ES-I3 (cell line): ENCODE results near the gene SNUPN.
"Not testable (repeated sequence)": the region's sequence is repeated elsewhere in the genome, so short reads cannot be mapped to it uniquely, and the experiment has no call there.

Source experiments
- H3K36me3 ChIP-seq: 2 replicates; pipeline ENCODE4 v1.6.1; 2013; ENCODE audit warnings: mild to moderate bottlenecking, low read length, control low read depth, moderate library complexity; ENCODE audit not compliant: insufficient read depth
- H3K4me1 ChIP-seq: 2 replicates; pipeline ENCODE4 v1.6.1; 2013; ENCODE audit warnings: mild to moderate bottlenecking, control low read depth, low read length; ENCODE audit not compliant: insufficient read depth
- H3K9ac ChIP-seq: 2 replicates; pipeline ENCODE4 v1.6.1; 2013; ENCODE audit warnings: low read depth, mild to moderate bottlenecking, low read length, moderate library complexity
- H3K9me3 ChIP-seq: 2 replicates; pipeline ENCODE4 v1.6.1; 2013; ENCODE audit warnings: mild to moderate bottlenecking, low read length, moderate library complexity; ENCODE audit not compliant: control insufficient read depth, insufficient read depth

The SNUPN gene

GRCh38 chr15:75647370-75648155, 22.0 kb upstream of the SNUPN start, which contains the start of gene SNX33:
Gene SNX33 (plus strand): TSS chr15:75647912. CDS start chr15:75649103, 1,191 bp downstream.
- Histone ChIP-seq H3K4me1 (peaks cover 13% of the 10 kb centered on the region), H3K9me3 (no peaks in the 10 kb centered on the region), H3K9ac (peak within 1 kb of the TSS; percentile 92), H3K36me3 (no peaks in the 10 kb centered on the region; the same call in 1 of the 2 replicates)

GRCh38 chr15:75646944-75647364, 21.4 kb upstream of the SNUPN start:
- no peaks in the 10 kb centered on the region for H3K9me3 ChIP-seq
- no peaks in the 10 kb centered on the region; the same call in 1 of the 2 replicates for H3K36me3 ChIP-seq
- peaks cover 13% of the 10 kb centered on the region for H3K4me1 ChIP-seq
- peak overlapping the region; percentile 92 for H3K9ac ChIP-seq

DNA sequence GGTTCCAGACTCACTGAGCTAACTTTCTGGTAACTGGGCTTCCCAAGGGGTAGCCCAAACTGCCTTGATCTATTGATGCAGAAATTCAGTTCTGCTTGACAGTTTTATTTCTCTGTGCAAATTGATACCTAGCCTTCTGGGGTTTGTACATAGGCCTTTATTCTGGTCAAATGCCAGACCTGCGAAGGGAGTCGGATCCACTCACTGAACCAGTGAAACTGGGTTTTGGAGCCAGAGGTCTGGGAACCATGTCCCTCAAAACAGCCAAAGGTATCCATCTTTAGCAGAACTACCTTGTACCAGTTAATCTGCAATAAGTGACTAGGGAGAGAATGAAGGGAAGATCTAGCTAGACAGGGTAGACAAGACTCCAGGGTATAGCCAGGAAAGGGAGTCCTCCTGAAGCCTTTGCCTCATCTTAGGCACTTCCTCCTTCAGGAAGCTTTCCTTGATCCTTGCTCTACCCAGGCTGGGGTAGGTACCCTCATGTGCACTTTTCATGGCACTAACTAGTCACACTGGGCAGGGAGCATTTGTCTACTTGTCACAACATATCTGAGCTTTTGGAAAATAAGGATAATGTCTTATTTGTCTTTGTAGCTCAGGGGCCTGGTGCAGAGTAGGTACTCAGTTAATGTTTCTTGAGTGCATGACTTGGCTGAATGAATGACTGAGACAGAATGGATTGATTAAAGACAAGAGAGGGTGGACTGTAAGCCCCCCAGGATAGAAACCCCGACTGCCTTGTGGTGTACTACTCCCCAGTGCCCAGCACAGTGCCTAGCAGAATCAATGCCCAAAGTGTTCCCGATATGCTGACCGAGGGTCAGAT, 20.8 kb upstream of the SNUPN start:
- H3K4me1 ChIP-seq: peaks cover 7% of the 10 kb centered on the region
- no peaks in the 10 kb centered on the region for H3K9me3 ChIP-seq
- H3K9ac ChIP-seq: peak overlapping the region; percentile 92; the same call in 1 of the 2 replicates
- no peaks in the 10 kb centered on the region; the same call in 1 of the 2 replicates for H3K36me3 ChIP-seq

- Histone ChIP-seq H3K9me3 (no peaks in the 10 kb centered on the region), H3K9ac (no peak overlapping the region)
These were observed 18.9 kb upstream of the SNUPN start for GRCh38 chr15:75644376-75644775.

DNA sequence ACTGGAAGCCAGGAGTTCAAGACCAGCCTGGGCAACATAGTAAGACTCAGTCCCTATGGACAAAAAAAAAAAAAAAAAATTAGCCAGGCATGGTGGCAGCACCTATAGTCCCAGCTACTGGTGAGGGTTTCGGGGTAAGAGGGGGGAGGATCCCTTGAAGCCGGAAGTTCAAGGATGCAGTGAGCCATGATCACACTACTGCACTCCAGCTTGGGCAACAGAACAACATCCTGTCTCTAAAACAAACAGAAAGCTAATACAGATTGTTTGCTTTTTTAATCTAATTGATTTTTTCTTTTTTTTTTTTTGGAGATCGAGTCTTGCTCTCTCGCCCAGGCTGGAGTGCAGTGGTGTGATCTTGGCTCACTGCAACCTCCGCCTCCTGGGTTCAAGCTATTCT, 16.1 kb upstream of the SNUPN start:
- no peaks in the 10 kb centered on the region for H3K9me3 ChIP-seq
- no peaks in the 10 kb centered on the region for H3K36me3 ChIP-seq
- H3K4me1 ChIP-seq: peaks cover 10% of the 10 kb centered on the region; the same call in 1 of the 2 replicates
- no peak overlapping the region for H3K9ac ChIP-seq

More at GRCh38 chr15:75644376-75644775, 18.9 kb upstream of the SNUPN start:
- no peaks in the 10 kb centered on the region; the same call in 1 of the 2 replicates for H3K4me1 ChIP-seq
- no peaks in the 10 kb centered on the region for H3K36me3 ChIP-seq

- Histone ChIP-seq H3K9ac (peak overlapping the region; percentile 59; the same call in 1 of the 2 replicates), H3K4me1 (peaks cover 10% of the 10 kb centered on the region; the same call in 1 of the 2 replicates), H3K36me3 (no peaks in the 10 kb centered on the region), H3K9me3 (no peaks in the 10 kb centered on the region)
These were observed 15.6 kb upstream of the SNUPN start for GRCh38 chr15:75641179-75641503.

- H3K9ac ChIP-seq: peak overlapping the region; percentile 59
- no peaks in the 10 kb centered on the region for H3K36me3 ChIP-seq
- peaks cover 10% of the 10 kb centered on the region; the same call in 1 of the 2 replicates for H3K4me1 ChIP-seq
- H3K9me3 ChIP-seq: no peaks in the 10 kb centered on the region
These were observed 15.1 kb upstream of the SNUPN start for GRCh38 chr15:75640483-75641178.

GRCh38 chr15:75639709-75640482, 14.4 kb upstream of the SNUPN start, which contains the start of gene IMP3:
Gene IMP3 (minus strand): TSS chr15:75640224. CDS start chr15:75640168, 56 bp downstream.
- Histone ChIP-seq H3K9me3 (no peaks in the 10 kb centered on the region), H3K4me1 (peaks cover 10% of the 10 kb centered on the region; the same call in 1 of the 2 replicates), H3K36me3 (no peaks in the 10 kb centered on the region), H3K9ac (peak within 1 kb of the TSS; percentile 59)

DNA sequence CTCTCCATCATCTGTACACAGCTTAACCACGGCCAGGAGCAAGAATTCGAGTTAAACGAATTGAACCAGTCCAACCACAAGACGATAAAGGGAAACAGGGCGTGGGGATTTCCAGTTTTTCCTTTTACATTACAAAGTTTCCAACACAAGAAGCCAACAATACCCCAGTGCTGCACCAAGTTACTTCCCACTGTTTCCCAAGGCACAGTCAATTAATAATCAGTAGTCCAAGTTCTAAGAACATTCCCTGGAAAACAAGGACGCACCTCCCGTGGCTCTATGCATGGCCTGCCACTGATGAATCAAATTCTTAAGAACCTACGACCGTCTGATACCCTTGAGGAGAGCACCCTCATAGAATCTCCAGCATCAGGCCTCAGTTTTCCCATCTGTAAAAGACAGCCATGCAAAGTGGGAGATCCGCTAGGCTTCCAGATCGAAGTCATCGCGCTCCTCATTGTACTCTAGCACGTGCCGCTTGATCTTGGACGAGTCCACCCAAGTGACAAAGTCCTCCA, 13.7 kb upstream of the SNUPN start:
- Histone ChIP-seq H3K9ac (peak overlapping the region; percentile 59), H3K4me1 (peaks cover 12% of the 10 kb centered on the region; the same call in 1 of the 2 replicates), H3K36me3 (no peaks in the 10 kb centered on the region)

GRCh38 chr15:75637245-75638009, 11.9 kb upstream of the SNUPN start:
- H3K36me3 ChIP-seq: no peaks in the 10 kb centered on the region
- no peaks in the 10 kb centered on the region for H3K9me3 ChIP-seq
- H3K9ac ChIP-seq: 0 out of 2 replicates have a peak overlapping the region, but pooled peaks have one; percentile 59
- H3K4me1 ChIP-seq: peaks cover 15% of the 10 kb centered on the region; the same call in 1 of the 2 replicates

More for the DNA sequence above, 13.7 kb upstream of the SNUPN start:
- no peaks in the 10 kb centered on the region for H3K9me3 ChIP-seq

- H3K9ac ChIP-seq: no peak overlapping the region
- peaks cover 15% of the 10 kb centered on the region; the same call in 1 of the 2 replicates for H3K4me1 ChIP-seq
- no peaks in the 10 kb centered on the region for H3K9me3 ChIP-seq
- no peaks in the 10 kb centered on the region for H3K36me3 ChIP-seq
These were observed 10.5 kb upstream of the SNUPN start for GRCh38 chr15:75636026-75636425.

DNA sequence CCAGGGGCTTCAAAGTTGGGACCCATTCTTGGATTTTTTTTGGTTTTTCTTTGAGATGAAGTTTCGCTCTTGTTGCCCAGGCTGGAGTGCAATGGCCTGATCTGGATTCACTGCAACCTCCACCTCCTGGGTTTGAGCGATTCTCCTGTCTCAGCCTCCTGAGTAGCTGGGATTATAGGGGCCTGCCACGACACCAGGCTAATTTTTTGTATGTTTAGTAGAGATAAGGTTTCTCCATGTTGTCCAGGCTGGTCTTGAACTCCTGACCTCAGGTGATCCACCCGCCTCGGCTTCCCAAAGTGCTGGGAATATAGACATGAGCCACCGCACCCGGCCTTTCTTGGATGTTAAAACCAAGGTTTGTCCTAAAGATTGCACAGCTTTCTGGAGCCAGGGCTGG, 8.4 kb upstream of the SNUPN start:
- H3K4me1 ChIP-seq: peaks cover 15% of the 10 kb centered on the region; the same call in 1 of the 2 replicates
- not testable (repeated sequence) for H3K36me3 ChIP-seq, H3K9me3 ChIP-seq, H3K9ac ChIP-seq
